Endothelial cell of umbilical vein (primary cell): Measurements from ENCODE around the gene GNAL.

ENCODE experiments used
- CTCF ChIP-seq, 2 donors: IDR thresholded peaks; 1 replicate in 1 of 2; 2 replicates in 1 of 2; pipeline ENCODE4 v1.5.1; 2011; ENCODE audit warnings: low read length in 2 of 2, mild to moderate bottlenecking in 2 of 2, moderate library complexity in 2 of 2, control low read depth in 1 of 2, inconsistent platforms in 1 of 2, low read depth in 1 of 2; ENCODE audit not compliant: insufficient read depth in 1 of 2; ENCODE audit errors: extremely low read depth in 1 of 2
- JUN ChIP-seq: IDR thresholded peaks from 2 replicates; pipeline ENCODE4 v1.6.1; 2011; ENCODE audit warnings: borderline replicate concordance, low read depth; ENCODE audit not compliant: insufficient read length, insufficient read depth
- MAX ChIP-seq: IDR thresholded peaks from 2 replicates; pipeline ENCODE4 v1.6.1; 2011; ENCODE audit not compliant: insufficient read depth, insufficient read length
- MYC ChIP-seq: IDR thresholded peaks from one replicate; pipeline ENCODE4 v1.6.1; 2011; ENCODE audit warnings: mild to moderate bottlenecking, low read depth, low read length
- POLR2A ChIP-seq: IDR thresholded peaks from 2 replicates; pipeline ENCODE4 v1.6.1; 2012; ENCODE audit warnings: low read depth, mild to moderate bottlenecking, control low read depth, low read length
- POLR2AphosphoS5 ChIP-seq: IDR thresholded peaks from 2 replicates; pipeline ENCODE4 v1.6.1; 2012; ENCODE audit warnings: low read depth, mild to moderate bottlenecking, control low read depth, low read length, moderate library complexity; ENCODE audit not compliant: insufficient read depth

- no peak for TF ChIP-seq POLR2A
- TF ChIP-seq CTCF (IDR thresholded peaks at IDR 0.05; ENCODE audit: extremely low read depth in 1 of 2, insufficient read depth in 1 of 2, low read depth in 1 of 2, low read length in 2 of 2), result no peak
- TF ChIP-seq POLR2AphosphoS5, result no peak
- TF ChIP-seq JUN, result no peak
- no peak for TF ChIP-seq MYC
- no peak for TF ChIP-seq MAX
These were observed 28.4 kb upstream of the GNAL start for GRCh38 chr18:11660691-11661090.
